Spleen (tissue), 11 donors: Measurements from ENCODE around the gene DBNL. TPM values are rescaled to one million over a fixed set of nuclear protein-coding genes. Genes with fewer than 3 reads are reported as not detected.

ENCODE experiments used
- DNase-seq: peaks from one replicate; pipeline ENCODE4 v3.0.0-alpha.2; 2020
- H3K27ac ChIP-seq, 8 donors: fragments of 200-600 bp; sonication (generic) in 7 of 8; 1 replicate in 4 of 8; 2 replicates in 4 of 8; pipeline versions ENCODE4 v1.5.0 to v1.8.0; 2016 to 2021; ENCODE audit warnings: inconsistent platforms in 4 of 8, mild to moderate bottlenecking in 4 of 8, moderate library complexity in 1 of 8
- H3K27me3 ChIP-seq, 7 donors: fragments of 200-600 bp; sonication (generic) in 6 of 7; replicated peaks in 1 of 7; 1 replicate in 4 of 7; 2 replicates in 3 of 7; pipeline versions ENCODE4 v1.5.0 to v1.8.0; 2016 to 2021; ENCODE audit warnings: inconsistent platforms in 3 of 7, mild to moderate bottlenecking in 1 of 7
- H3K36me3 ChIP-seq, 6 donors: fragments of 200-600 bp; sonication (generic) in 5 of 6; 1 replicate in 4 of 6; 2 replicates in 2 of 6; pipeline versions ENCODE4 v1.5.0 to v1.8.0; 2016 to 2021; ENCODE audit warnings: inconsistent platforms in 2 of 6
- H3K4me1 ChIP-seq, 6 donors: fragments of 200-600 bp; sonication (generic) in 5 of 6; 1 replicate in 3 of 6; 2 replicates in 3 of 6; pipeline versions ENCODE4 v1.5.0 to v1.8.0; 2016 to 2021; ENCODE audit warnings: inconsistent platforms in 3 of 6
- H3K4me3 ChIP-seq, 8 donors: fragments of 200-600 bp; sonication (generic) in 7 of 8; 1 replicate in 4 of 8; 2 replicates in 4 of 8; pipeline versions ENCODE4 v1.5.0 to v1.8.0; 2016 to 2021; ENCODE audit warnings: inconsistent platforms in 4 of 8, mild to moderate bottlenecking in 4 of 8, moderate library complexity in 2 of 8
- H3K9me3 ChIP-seq, 8 donors: fragments of 200-600 bp; sonication (generic) in 7 of 8; 1 replicate in 4 of 8; 2 replicates in 4 of 8; pipeline versions ENCODE4 v1.5.0 to v1.8.0; 2016 to 2021; ENCODE audit warnings: inconsistent platforms in 4 of 8
- CTCF ChIP-seq, 11 experiments: fragments of 200-600 bp in 7 of 11; fragments of 450-650 bp in 4 of 11; sonication (generic) in 4 of 11; IDR thresholded peaks in 8 of 11; conservative IDR thresholded peaks in 3 of 11; 1 replicate in 7 of 11; 2 replicates in 4 of 11; pipeline versions ENCODE4 v1.4.0 to v1.8.0; 2016 to 2021; ENCODE audit warnings: antibody characterized with exemption in 11 of 11, inconsistent platforms in 4 of 11, mild to moderate bottlenecking in 1 of 11
- POLR2A ChIP-seq, 3 donors: fragments of 450-650 bp; IDR thresholded peaks; one replicate each; pipeline ENCODE4 v1.5.1; 2017; ENCODE audit warnings: antibody characterized with exemption in 3 of 3, mild to moderate bottlenecking in 1 of 3
- POLR2AphosphoS5 ChIP-seq, 3 donors: sonication (generic); formaldehyde crosslinking; IDR thresholded peaks; one replicate each; pipeline ENCODE4 v1.5.1; 2017; ENCODE audit warnings: antibody characterized with exemption in 3 of 3
- WGBS, 5 donors: extraction: QIAGEN DNeasy Blood & Tissue Kit in 3 of 5; methylation state at CpG; one replicate each; pipeline versions ENCODE4 v1.1.5 to v1.1.7; 2013 to 2018; 5-methylcytosine and 5-hydroxymethylcytosine counted together
- intact Hi-C: fragments of 100-400 bp; cut with DNase I; formaldehyde crosslinking; loops from one replicate; pipeline ENCODE4 v1.15.0; 2023; ENCODE audit warnings: low total_unique reads
- polyA plus RNA-seq, 3 donors: library from polyadenylated mRNA; stranded (reverse); fragments of 200-250 nt; gene quantifications; one replicate each; pipeline ENCODE4 v1.2.1, GENCODE V29; 2013
- total RNA-seq, 7 donors: library from RNA; depleted of rRNA in 3 of 7; stranded (reverse); fragments of >200 nt in 3 of 7; fragmentation: NEBNext Ultra II Directional in 4 of 7; extraction: Animal tissue kit (Norgen Biotek cat#: 25700) in 4 of 7; gene quantifications; one replicate each; pipeline versions ENCODE4 v1.1.0 to v1.2.1, GENCODE V29; 2016 to 2021
- donor health status: healthy with polysubstance abuse.
- donor health status: DM: no; HTN: no; CAD: no; lungs with moderate emphysema.
- donor health status: DM: no; HTN: no; CAD: no.
- donor health status: Bipolar disorder and iron deficiency.
- donor health status: healthy.
- donor health status: DM: no; HTN: no; CAD: no.
- donor health status: DM: yes; HTN: yes; CAD: no.

DBNL gene
- total and polyA plus RNA-seq, 10 donors, result 118 to 257 (median 206) TPM

- TF ChIP-seq POLR2AphosphoS5 (IDR thresholded peaks at IDR 0.05) (peak in 2 of 3 donors; percentile 30 to 48), CTCF (IDR thresholded peaks at IDR 0.05 in 8 of 11, conservative IDR thresholded peaks at IDR 0.05 in 3 of 11) (no peak), POLR2A (IDR thresholded peaks at IDR 0.05) (no peak)
- H3K9me3 ChIP-seq, result no peaks in the 10 kb centered on the region
- intact Hi-C loops, result no loop called here
- no peak overlapping the region for H3K4me3 ChIP-seq
- peaks cover 17 to 99% (median 78%) of the 10 kb centered on the region in 6 donors for H3K4me1 ChIP-seq
- no peaks in the 10 kb centered on the region for H3K27me3 ChIP-seq
- DNase-seq, result peak; percentile 72
- peaks cover 5 to 82% (median 70%) of the 10 kb centered on the region in 6 donors for H3K36me3 ChIP-seq
- peak overlapping the region in 5 of 8 donors; percentile 80 to 94 (median 87) for H3K27ac ChIP-seq
- 92 to 96% (median 95%) methylated on average over 20 to 21 of the region's 21 CpGs for WGBS, 5 donors
Observed at GRCh38 chr7:44060091-44060947, 15.8 kb downstream of the DBNL start.

- H3K4me3 ChIP-seq, result no peak overlapping the region
- H3K27ac ChIP-seq, result peak overlapping the region in 5 of 8 donors; percentile 29 to 94 (median 80)
- peaks cover 21 to 99% (median 82%) of the 10 kb centered on the region in 6 donors for H3K4me1 ChIP-seq
- TF ChIP-seq POLR2AphosphoS5 (IDR thresholded peaks at IDR 0.05) (peak in 1 of 3 donors; percentile 29), POLR2A (IDR thresholded peaks at IDR 0.05) (no peak)
- no peaks in the 10 kb centered on the region for H3K9me3 ChIP-seq
- intact Hi-C loops, result no loop called here
- WGBS, 5 donors, result 79 to 86% (median 81%) methylated on average over 8 of the region's 8 CpGs
- peaks cover 5 to 74% (median 64%) of the 10 kb centered on the region in 6 donors for H3K36me3 ChIP-seq
- no peaks in the 10 kb centered on the region for H3K27me3 ChIP-seq
- peak; percentile 65 for DNase-seq
Observed at GRCh38 chr7:44060948-44061644, 16.6 kb downstream of the DBNL start.

GRCh38 chr7:44061645-44062179, 17.2 kb downstream of the DBNL start:
- H3K36me3 ChIP-seq, result peaks cover 4 to 68% (median 57%) of the 10 kb centered on the region in 6 donors
- WGBS, 5 donors, result 71 to 86% (median 80%) methylated on average over 7 to 8 of the region's 8 CpGs
- intact Hi-C loops, result no loop called here
- H3K4me1 ChIP-seq, result peaks cover 25 to 99% (median 87%) of the 10 kb centered on the region in 6 donors
- peak overlapping the region in 6 of 8 donors; percentile 29 to 94 (median 68) for H3K27ac ChIP-seq
- no peaks in the 10 kb centered on the region for H3K27me3 ChIP-seq
- no peak for TF ChIP-seq CTCF (IDR thresholded peaks at IDR 0.05 in 8 of 11, conservative IDR thresholded peaks at IDR 0.05 in 3 of 11)
- TF ChIP-seq POLR2AphosphoS5 (IDR thresholded peaks at IDR 0.05), result peak in 1 of 3 donors; percentile 7
- no peaks in the 10 kb centered on the region for H3K9me3 ChIP-seq
- no peak overlapping the region for H3K4me3 ChIP-seq
- peak; percentile 47 for DNase-seq

GRCh38 chr7:44062180-44062902, 17.8 kb downstream of the DBNL start:
- intact Hi-C loops, result no loop called here
- Histone ChIP-seq H3K36me3 (peaks cover 0 to 62% (median 51%) of the 10 kb centered on the region in 6 donors), H3K4me1 (peaks cover 25 to 99% (median 86%) of the 10 kb centered on the region in 6 donors), H3K27ac (peak overlapping the region in 6 of 8 donors; percentile 29 to 94 (median 68)), H3K27me3 (no peaks in the 10 kb centered on the region), H3K9me3 (no peaks in the 10 kb centered on the region), H3K4me3 (no peak overlapping the region)
- no peak for TF ChIP-seq POLR2A (IDR thresholded peaks at IDR 0.05)
- TF ChIP-seq CTCF (IDR thresholded peaks at IDR 0.05 in 8 of 11, conservative IDR thresholded peaks at IDR 0.05 in 3 of 11), result no peak
- TF ChIP-seq POLR2AphosphoS5 (IDR thresholded peaks at IDR 0.05), result peak; percentile 30 to 74 (median 48)
- WGBS, 5 donors, result 72 to 93% (median 76%) methylated on average over 3 to 11 of the region's 11 CpGs
- peak; percentile 76 for DNase-seq
